NCI-H1417 (cell line): ENCODE results near the gene NBEA.
"Not testable (repeated sequence)": the region's sequence is repeated elsewhere in the genome, so short reads cannot be mapped to it uniquely, and the experiment has no call there.

Source experiments
- DNase-seq, 3 experiments: peaks; one replicate each; lab custom pipeline; 2025; lab: John Stamatoyannopoulos, UW

Gene NBEA, protein sequence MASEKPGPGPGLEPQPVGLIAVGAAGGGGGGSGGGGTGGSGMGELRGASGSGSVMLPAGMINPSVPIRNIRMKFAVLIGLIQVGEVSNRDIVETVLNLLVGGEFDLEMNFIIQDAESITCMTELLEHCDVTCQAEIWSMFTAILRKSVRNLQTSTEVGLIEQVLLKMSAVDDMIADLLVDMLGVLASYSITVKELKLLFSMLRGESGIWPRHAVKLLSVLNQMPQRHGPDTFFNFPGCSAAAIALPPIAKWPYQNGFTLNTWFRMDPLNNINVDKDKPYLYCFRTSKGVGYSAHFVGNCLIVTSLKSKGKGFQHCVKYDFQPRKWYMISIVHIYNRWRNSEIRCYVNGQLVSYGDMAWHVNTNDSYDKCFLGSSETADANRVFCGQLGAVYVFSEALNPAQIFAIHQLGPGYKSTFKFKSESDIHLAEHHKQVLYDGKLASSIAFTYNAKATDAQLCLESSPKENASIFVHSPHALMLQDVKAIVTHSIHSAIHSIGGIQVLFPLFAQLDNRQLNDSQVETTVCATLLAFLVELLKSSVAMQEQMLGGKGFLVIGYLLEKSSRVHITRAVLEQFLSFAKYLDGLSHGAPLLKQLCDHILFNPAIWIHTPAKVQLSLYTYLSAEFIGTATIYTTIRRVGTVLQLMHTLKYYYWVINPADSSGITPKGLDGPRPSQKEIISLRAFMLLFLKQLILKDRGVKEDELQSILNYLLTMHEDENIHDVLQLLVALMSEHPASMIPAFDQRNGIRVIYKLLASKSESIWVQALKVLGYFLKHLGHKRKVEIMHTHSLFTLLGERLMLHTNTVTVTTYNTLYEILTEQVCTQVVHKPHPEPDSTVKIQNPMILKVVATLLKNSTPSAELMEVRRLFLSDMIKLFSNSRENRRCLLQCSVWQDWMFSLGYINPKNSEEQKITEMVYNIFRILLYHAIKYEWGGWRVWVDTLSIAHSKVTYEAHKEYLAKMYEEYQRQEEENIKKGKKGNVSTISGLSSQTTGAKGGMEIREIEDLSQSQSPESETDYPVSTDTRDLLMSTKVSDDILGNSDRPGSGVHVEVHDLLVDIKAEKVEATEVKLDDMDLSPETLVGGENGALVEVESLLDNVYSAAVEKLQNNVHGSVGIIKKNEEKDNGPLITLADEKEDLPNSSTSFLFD (N-terminal part only)

DNA sequence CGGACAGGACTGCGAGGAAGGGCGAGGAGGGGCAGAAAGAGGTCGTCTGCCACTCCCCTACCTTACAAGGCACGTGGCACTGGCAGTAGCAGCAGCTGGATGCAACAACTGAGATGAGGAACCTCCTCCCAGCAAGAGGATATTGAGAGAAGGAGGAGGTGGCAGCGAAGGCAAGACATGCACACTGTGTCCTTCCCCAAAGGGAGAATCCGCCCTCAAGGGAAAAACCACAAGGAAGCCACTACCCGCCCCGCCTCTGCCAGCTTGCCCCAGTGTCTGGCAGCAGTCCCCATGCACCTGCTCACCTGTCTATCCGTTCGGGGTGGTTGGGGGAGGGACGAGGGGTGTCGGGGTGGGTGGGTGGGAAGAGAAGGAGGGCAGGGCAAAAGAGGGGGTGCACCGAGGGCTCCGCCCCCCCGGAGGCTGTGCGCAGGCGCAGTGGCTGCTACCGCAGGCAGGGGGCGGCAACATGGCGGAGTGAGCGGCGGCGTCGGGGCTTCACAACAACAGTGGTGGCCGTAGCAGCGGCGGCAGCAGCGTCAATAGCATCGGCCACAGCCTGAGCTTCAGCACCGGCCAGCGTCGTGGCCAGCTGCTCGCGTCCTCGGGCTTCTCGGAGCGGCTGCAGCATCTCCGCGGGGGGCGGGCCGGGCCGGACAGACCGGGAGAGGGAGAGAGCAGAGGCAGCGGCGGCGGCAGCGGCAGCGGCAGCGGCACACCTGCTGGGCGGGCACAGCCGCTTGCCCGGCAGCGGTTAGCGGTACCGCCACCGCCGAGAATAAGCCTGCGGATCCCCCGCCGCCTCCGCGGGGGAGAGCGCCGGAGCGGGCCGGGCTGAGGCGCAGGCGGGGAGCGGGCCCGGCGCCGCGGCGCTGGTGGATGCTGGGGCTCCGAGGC, at the start of gene NBEA:
Gene NBEA (plus strand): TSS at position 436 of the 897 bp plus-strand sequence. CDS start 551 bp downstream, outside the sequence.
- DNase-seq, result peak; percentile 89 to 94 (median 92)

DNA sequence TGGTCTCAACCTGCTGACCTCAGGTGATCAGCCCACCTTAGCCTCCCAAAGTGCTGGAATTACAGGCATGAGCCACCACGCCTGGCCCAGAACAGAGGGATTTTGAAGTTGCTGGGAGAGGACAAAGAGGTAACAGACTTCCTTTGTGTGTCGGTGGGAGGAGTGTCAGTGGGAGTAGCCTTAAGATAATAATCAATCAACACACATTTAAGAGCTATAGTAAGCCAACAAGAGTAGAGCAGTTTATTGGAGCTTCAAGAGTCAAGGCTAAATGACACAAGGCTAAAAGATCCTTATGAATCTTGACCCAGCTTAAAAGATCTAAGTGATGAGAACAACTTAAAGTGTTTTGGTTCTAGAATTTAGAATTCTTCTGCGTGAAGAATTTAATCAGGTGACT, 47.3 kb upstream of the NBEA start:
- no peak for DNase-seq

DNA sequence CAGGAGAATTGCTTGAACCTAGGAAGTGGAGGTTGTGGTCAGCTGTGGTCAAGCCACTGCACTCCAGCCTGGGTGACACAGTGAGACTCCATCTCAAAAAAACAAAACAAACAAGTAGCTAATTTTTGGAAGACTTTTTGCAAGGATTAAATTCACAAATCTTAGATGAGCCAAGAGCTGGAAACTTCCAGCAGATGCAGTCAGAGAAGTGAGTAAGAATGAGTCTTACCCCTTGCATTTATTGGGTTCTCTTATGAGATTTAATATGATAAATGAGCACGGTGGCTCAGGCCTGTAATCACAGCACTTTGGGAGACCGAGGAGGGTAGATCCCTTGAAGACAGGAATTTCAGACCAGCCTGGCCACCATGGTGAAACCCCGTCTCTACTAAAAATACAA, 44.9 kb upstream of the NBEA start:
- DNase-seq, result no peak

DNA sequence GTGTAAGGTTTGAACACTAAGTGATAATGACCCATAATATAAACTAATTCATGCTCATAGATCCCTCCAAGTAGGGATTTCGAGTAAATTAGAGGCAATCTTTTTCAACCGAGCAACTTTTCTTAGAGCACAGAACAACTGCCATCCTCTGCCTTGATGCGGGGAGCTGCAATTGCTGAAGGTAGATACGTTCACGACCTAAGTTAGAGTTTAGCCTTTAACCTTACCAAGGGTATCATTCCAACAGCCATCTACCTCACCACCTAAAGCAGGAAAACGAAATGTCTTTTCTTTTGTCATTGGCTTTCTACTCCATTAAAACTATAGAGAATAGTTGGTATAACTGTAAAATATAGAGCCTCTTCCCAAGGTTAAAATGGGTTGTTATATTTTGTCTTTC, 42.2 kb upstream of the NBEA start:
- DNase-seq, result no peak

DNA sequence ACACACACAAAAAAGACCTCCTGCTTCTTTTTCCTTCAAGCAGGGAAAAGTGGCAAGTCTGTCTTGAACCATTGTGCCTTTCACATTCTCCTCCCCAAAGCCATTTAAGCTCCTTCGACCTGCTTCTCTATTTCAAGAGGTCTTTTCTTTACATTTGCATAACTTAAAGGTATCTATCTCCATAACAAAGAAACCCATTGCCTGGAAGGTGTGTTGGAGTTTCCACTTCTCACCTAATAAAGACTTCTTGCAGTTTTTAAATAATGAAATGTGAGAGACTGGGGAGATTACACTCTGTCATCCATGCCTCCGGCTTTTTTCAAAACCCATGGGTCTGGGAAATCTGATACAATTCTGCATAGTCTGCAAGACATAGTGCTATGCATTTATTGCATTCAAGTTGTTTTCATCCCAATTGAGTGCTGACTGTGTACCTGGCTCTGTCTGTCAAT, 41.8 kb upstream of the NBEA start:
- no peak for DNase-seq

DNA sequence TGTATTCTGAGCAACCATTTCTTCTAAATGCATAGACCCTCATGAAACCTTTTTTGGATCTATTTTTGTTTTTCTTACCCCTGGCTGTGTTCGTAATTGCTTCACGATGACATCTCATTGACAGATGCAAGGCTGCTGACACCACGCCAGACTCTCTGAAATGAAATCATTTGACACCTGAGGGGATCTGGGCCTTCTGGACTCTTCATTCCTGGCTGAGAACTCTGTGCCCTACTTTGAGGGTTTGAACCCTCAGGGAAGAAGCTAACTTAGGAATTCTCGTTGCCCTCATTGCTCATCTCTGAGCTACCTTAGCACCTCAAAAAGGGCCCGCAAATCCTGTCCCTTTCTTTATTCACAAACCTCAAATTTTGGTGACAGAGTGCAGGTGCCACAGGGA, 40.5 kb upstream of the NBEA start:
- no peak for DNase-seq

DNA sequence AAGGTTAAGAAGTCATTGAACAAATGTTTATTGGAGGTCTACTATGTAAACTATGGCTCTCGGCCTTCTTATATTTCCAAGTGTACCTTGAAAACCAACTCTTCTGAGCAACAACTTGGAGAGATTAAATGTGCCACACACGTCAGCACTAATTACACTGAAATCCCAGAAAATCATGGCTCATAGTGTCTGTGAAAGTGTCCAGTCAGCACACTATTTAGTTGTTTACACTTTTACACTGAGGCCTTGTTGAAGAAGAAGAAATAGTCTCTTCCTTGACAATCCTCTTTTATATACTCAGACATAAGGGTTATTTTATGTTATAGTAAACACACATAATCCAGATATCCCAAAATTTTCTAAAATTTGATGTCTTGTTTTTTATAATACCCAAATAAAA, 30.9 kb upstream of the NBEA start:
- DNase-seq, result no peak

DNA sequence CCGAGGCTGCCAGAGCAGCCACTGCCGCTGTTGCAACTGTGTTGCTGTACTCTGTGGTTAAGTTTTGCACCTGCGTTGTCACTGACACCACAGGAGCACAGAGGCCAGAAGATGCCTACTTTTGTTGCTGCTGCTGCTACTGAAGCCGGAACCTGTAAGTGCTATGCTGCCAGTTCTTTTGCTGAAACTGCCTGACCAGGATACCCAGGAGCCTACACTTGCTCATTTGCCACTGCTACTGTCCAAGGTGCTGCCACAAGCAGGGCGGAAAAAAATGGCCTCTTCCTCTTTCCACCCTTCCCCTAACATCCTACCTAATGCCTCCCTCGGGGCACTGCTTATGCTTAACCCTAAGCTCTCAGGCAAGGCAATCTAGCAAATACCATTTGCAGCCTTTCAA, 29.0 kb upstream of the NBEA start:
- DNase-seq, result peak in 1 of 3 experiments; percentile 60

DNA sequence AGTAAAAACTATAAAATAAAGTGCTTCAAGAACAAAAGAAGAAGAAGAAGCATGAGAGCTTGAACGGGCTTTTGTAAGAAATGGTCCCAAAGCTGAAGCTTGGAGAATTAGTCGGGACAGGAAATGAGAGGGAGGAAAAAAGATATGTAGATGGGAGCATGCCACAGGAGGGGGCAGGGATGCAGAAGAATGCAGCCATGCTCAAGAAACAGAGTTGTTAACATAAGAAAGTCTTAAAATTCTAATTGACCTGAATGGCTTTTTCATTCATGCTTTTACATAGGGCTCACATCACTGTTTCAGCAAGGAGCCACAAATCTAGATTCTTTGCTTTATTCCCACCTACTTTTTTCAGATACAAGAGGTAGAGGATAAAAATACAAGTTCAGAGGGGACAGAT, 27.7 kb upstream of the NBEA start:
- DNase-seq, result no peak

DNA sequence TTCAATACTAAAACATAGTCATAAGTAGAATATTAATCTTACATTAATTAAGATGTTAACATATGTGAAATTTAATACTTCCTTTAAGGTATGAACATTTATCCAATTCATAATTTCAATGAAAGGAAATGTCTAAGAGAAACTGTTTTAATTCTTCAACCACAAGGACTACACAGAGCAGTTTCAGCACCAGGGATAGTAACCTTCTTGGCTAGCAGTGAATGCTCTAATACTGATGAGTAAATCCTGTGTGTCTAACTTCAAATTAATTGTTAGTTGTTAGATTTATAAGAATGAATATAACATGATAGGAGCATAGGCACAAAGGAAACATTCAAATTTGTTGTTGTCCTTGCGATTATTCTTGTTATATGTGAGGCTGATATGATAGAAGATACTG, 15.6 kb upstream of the NBEA start:
- DNase-seq, result no peak

DNA sequence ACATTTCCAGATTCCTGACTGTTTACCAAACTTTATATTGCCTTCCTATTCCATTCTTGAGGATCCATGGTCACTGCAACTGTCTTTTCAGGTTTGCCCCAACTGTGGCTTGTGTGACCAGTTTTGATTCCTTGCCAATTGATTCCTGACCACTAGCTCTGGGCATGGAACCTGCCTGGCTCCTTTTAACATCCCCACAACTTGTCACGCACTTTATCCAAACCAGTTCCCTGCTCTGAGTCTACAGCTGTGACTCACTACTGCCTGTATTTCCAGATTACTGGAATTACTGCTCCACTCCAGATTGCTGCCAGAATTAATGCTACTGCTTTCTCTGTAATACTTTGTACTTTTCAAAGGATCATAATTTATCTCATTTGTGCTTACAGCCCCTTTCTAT, 13.4 kb upstream of the NBEA start:
- not testable (repeated sequence) for DNase-seq

DNA sequence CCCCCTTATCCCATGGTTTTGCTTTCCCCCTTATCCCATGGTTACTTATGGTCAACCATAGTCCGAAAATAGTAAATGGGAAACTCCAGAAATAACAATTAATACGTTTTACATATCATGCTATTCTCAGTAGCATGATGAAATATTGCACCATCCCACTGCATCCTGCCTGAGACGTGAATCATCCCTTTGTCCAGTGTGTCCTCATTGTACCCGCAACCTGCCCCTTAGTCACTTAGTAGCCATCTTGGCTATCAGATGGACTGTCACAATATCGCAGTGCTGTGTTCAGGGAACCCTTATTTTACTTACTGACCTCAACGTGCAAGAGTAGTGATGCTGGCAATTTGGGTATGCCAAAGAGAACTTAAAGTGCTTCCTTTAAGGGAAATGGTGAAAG, 10.5 kb upstream of the NBEA start:
- no peak for DNase-seq

DNA sequence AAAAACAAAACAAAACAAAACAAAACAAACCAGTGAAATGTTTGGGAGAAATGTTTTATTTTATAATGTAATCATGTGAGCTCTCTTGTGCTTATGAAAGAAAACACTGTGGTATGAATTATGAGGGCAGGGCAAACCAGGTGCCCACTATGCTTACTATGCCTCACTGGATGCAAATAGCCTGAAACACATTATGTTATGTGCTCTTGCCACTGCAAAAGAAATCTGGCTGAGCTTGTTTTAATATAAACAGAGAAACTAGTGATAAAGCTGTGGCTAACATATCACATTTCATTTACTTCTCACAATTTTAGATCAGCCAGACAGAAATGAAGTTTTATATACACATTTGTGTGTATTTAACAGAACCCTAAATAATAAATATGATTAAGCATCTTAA, 8.7 kb upstream of the NBEA start:
- peak; percentile 2 to 85 (median 57) for DNase-seq

DNA sequence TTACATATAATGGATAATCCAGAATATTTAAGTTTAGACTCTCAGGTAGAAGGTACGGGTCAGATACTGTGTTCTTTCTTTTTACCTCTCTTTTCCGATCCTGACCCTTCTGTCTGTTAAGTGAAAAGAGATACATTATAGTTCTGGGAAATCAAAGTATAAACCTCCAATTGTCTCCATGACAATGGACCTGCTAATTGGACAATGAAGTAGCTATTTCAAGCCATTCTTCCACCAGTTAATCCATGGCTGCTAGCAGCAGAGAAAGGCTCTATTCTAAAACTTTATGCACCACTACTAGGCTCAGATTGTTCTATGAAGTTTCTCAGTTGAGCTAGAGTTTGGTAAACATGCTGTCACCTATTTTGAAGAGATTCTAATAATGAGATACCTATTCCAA, 8.3 kb upstream of the NBEA start:
- peak in 2 of 3 experiments; percentile 36 to 42 for DNase-seq

DNA sequence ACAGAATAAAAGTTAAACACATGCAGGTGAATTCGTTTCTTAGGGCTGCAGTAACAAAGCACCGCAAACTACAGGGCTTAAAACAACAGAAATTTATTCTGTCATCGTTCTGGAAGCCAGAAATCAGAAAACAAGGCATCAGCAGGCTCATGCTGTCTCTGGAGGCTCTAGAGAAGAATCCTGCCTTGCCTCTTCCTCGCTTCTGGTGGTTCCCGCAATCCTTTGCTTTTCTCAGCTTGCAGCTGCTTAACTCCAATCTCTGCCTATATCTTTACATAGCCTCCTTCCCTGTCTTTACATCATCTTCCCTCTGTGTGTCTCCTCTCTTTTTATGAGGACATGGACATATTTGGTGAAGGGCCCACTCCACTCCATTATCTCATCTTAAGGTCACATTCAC, 6.2 kb upstream of the NBEA start:
- no peak for DNase-seq

DNA sequence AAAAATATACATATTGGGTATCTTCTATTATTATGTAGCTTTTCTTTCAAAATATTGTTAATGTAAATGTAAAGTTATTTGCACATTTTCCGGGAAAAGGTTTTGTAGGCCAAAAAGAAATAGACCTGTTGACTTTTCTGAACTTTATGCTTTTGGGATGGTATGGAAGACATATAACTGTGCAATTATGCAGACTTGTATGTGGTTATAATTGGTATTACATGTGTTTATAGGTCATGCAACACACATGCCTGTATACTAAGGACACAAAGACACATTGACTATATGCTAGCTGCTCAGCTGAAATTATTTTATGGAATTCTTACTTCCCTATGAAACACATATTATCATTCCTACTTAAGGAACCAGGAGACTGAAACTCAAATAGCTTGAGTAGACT, 2.3 kb upstream of the NBEA start:
- no peak for DNase-seq

DNA sequence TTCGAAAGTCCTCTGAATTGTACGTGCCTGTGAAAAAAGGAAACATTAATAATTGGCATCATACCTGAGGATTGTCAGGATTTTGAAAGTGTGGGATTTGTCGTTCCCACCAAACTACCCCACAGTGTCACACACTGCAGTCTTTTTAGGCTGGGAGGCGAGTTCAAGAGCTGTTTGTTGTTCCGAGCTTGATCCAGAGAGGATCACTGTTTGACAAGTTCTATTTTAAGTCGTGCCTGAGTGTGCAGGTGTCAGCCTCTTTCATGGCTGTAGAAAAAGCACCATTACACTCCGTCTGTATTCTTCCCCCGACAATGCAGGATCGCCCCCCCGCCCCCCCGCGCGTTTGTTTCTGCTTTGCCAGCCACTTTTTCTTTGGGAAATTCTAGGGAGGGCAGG, 635 bp upstream of the NBEA start:
- peak in 1 of 3 experiments; percentile 59 for DNase-seq

DNA sequence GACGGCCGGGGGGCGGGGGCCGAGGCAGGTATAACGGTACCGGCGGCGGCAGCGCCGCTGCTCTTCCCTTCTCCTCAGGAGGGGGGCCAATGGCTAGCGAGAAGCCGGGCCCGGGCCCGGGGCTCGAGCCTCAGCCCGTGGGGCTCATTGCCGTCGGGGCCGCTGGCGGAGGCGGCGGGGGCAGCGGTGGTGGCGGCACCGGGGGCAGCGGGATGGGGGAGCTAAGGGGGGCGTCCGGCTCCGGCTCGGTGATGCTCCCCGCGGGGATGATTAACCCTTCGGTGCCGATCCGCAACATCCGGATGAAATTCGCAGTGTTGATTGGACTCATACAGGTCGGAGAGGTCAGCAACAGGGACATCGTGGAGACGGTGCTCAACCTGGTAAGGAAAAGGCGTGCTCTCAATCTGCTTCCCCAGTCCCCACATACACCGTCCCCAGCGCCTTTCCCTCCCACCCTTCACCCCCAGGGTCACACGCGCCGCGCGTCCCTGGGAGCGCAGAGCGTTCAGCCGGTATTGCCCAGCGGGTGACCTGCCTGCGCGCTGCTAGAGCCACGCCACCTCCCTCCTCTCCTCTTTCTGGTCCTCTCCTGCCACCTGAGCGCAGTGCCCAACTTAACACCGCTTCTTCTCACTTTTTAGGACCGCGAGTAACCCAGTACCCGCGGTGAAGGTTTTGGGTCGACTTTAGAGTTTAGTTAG, 814 bp downstream of the NBEA start:
- peak; percentile 59 to 86 (median 76) for DNase-seq

DNA sequence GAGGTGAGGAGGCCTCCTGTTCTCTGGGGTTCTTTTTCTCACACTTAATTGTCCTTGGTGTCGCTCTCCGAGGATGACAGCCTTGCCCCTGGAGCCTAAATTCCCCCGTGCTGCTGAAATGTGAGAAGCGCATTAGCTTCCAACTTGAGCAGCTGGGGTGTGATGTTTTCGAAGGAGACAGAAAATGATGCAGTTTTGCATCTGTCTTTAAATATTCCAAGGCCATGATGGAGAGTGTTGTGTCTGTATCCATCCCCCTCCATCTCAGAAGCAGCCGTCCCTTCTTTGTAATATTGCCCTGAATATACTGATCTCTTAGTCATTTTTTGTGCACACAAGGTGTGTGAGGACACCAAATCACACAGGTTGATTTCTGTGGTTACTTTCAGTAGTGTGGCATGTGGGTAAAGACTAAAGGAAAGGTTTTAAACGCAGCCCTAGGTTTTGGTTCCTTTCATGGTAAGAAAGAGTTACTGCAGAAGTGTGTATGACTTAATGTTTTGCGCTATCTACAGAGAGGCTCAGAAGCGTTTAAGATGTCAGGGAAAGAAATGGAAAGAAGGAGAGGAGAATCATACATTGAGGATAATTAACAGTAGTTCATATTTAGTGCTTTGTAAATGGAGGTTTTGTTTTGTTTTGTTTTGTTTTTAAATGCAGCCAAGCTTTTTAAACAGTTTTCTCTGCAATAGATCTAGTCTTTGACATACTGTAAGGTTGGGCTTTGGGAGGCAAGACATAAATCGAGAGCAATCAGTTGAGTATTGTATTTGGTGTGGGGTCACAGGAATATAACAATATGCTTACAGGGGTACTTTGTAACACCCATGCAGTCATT, 1.6 kb downstream of the NBEA start:
- DNase-seq, result peak; percentile 8 to 61 (median 58)

DNA sequence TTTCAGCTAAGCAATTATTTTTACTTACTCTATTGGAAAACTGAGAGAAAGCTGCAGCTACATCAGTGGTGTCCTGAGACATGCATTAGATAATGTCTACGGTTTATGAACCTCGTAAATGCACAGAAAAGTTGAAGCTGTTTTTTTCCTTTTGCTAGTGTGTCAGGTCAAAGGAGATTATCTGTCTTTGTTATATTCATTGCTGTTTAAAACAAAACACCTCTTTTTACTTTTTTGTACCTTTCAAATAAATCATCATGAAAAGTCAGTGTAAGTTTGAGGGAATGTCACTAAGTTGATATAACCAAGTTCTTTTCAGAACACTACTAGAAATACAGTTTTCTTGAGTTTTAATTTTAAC, 2.2 kb downstream of the NBEA start:
- DNase-seq, result peak in 1 of 3 experiments; percentile 35
